HepG2 (cell line): ENCODE data around the gene DYNC2H1.

ENCODE experiments used
- ZNF549 ChIP-seq: sonication (generic); formaldehyde crosslinking; IDR thresholded peaks from 2 replicates; pipeline ENCODE4 v1.5.0; 2020; ENCODE audit warnings: missing genetic modification reagents
- ZSCAN5A ChIP-seq: sonication (generic); formaldehyde crosslinking; IDR thresholded peaks from 2 replicates; pipeline ENCODE4 v1.8.0; 2022; ENCODE audit warnings: mild to moderate bottlenecking, missing genetic modification reagents, borderline replicate concordance

GRCh38 chr11:103368145-103368544, 258.9 kb downstream of the DYNC2H1 start:
- TF ChIP-seq ZNF549: no peak
- no peak for TF ChIP-seq ZSCAN5A (CRISPR knock-in tag)
